Sigmoid colon (tissue), 7 donors: ENCODE data around the gene USP24. TPM values are rescaled to one million over a fixed set of nuclear protein-coding genes. Genes with fewer than 3 reads are reported as not detected.

Source experiments
- DNase-seq: peaks from one replicate; pipeline ENCODE4 v3.0.0-alpha.2; 2019
- H3K27ac ChIP-seq, 4 donors: fragments of 200-600 bp; sonication (generic); one replicate each; pipeline ENCODE4 v1.5.1; 2016 to 2019; ENCODE audit warnings: mild to moderate bottlenecking in 1 of 4
- H3K27me3 ChIP-seq, 3 donors: fragments of 200-600 bp; sonication (generic); one replicate each; pipeline ENCODE4 v1.5.1; 2019; ENCODE audit warnings: mild to moderate bottlenecking in 1 of 3
- H3K36me3 ChIP-seq, 4 donors: fragments of 200-600 bp; sonication (generic); one replicate each; pipeline ENCODE4 v1.5.1; 2016 to 2019
- H3K4me1 ChIP-seq, 4 donors: fragments of 200-600 bp; sonication (generic); one replicate each; pipeline ENCODE4 v1.5.1; 2017 to 2019
- H3K4me3 ChIP-seq, 4 donors: fragments of 200-600 bp; sonication (generic); one replicate each; pipeline ENCODE4 v1.5.1; 2017 to 2019; ENCODE audit warnings: mild to moderate bottlenecking in 2 of 4, moderate library complexity in 1 of 4
- H3K9me3 ChIP-seq, 4 donors: fragments of 200-600 bp in 3 of 4; sonication (generic) in 3 of 4; one replicate each; pipeline versions ENCODE4 v1.5.1 to v1.6.1; 2013 to 2019
- EP300 ChIP-seq, 4 donors: sonication (generic); formaldehyde crosslinking; IDR thresholded peaks; one replicate each; pipeline ENCODE4 v1.6.1; 2017; ENCODE audit warnings: antibody characterized with exemption in 4 of 4
- POLR2A ChIP-seq, 2 donors: fragments of 450-650 bp; IDR thresholded peaks; one replicate each; pipeline ENCODE4 v1.6.1; 2016; ENCODE audit warnings: antibody characterized with exemption in 2 of 2, mild to moderate bottlenecking in 2 of 2, moderate library complexity in 2 of 2
- POLR2AphosphoS5 ChIP-seq, 4 donors: sonication (generic); formaldehyde crosslinking; IDR thresholded peaks; one replicate each; pipeline ENCODE4 v1.6.1; 2017; ENCODE audit warnings: antibody characterized with exemption in 4 of 4
- WGBS, 2 donors: extraction: QIAGEN DNeasy Blood & Tissue Kit; methylation state at CpG; one replicate each; pipeline ENCODE4 v1.1.7; 2013; 5-methylcytosine and 5-hydroxymethylcytosine counted together
- intact Hi-C: fragments of 100-400 bp; cut with DNase I; formaldehyde crosslinking; loops from one replicate; pipeline ENCODE4 v1.15.1; 2023
- polyA plus RNA-seq, 3 donors: library from polyadenylated mRNA; stranded (reverse); fragments of 200-250 nt; gene quantifications; one replicate each; pipeline ENCODE4 v1.2.3, GENCODE V29; 2013
- total RNA-seq, 4 donors: library from RNA; depleted of rRNA; stranded (reverse); fragments of >200 nt; gene quantifications; one replicate each; pipeline ENCODE4 v1.1.0, GENCODE V29; 2016
- TF ChIP-seq, protein P1 (sequence below), 4 experiments: fragments of 450-650 bp in 3 of 4; fragments of 200-600 bp in 1 of 4; IDR thresholded peaks; one replicate each; pipeline ENCODE4 v1.5.1; 2016 to 2019; ENCODE audit warnings: antibody characterized with exemption in 4 of 4, mild to moderate bottlenecking in 3 of 4, moderate library complexity in 2 of 4
- donor health status: healthy with polysubstance abuse.
- donor health status: Bipolar disorder and iron deficiency.
- donor health status: healthy.

USP24 gene
- total and polyA plus RNA-seq, 7 donors: 3.6 to 66.2 (median 46.4) TPM

DNA sequence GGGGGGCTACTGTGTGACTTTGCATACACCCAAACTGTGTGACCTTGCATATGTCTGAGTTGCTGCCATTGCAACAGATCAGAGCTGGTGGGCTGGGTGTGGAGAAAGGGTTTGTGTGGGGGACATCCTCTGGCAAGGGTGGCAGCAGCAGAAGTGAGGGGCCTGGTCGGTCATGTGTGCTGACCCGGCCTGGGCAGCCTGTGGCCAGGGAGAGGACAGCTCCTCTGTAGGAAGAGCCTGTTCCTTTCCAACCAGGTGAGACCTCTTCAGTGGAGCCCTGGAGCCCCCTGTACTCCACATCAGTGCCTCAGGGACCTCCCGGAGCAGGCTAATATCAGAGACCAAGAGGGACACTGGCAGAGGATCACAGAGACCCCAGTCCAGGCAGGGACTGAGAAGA is 167.6 kb downstream of the USP24 start:
- Histone ChIP-seq H3K27me3 (no peaks in the 10 kb centered on the region), H3K4me3 (no peak overlapping the region), H3K27ac (no peak overlapping the region), H3K9me3 (no peaks in the 10 kb centered on the region), H3K36me3 (no peaks in the 10 kb centered on the region), H3K4me1 (peaks cover 0 to 9% (median 7%) of the 10 kb centered on the region in 4 donors)
- TF ChIP-seq POLR2AphosphoS5 (IDR thresholded peaks at IDR 0.05): no peak
- no peak for TF ChIP-seq EP300 (IDR thresholded peaks at IDR 0.05)
- TF ChIP-seq, protein P1, sequence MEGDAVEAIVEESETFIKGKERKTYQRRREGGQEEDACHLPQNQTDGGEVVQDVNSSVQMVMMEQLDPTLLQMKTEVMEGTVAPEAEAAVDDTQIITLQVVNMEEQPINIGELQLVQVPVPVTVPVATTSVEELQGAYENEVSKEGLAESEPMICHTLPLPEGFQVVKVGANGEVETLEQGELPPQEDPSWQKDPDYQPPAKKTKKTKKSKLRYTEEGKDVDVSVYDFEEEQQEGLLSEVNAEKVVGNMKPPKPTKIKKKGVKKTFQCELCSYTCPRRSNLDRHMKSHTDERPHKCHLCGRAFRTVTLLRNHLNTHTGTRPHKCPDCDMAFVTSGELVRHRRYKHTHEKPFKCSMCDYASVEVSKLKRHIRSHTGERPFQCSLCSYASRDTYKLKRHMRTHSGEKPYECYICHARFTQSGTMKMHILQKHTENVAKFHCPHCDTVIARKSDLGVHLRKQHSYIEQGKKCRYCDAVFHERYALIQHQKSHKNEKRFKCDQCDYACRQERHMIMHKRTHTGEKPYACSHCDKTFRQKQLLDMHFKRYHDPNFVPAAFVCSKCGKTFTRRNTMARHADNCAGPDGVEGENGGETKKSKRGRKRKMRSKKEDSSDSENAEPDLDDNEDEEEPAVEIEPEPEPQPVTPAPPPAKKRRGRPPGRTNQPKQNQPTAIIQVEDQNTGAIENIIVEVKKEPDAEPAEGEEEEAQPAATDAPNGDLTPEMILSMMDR (IDR thresholded peaks at IDR 0.05): no peak
- no peak for TF ChIP-seq POLR2A (IDR thresholded peaks at IDR 0.05)
- intact Hi-C loops: no loop called here
- WGBS, 2 donors: 93 to 97% methylated on average over 3 of the region's 3 CpGs
- DNase-seq: no peak

DNA sequence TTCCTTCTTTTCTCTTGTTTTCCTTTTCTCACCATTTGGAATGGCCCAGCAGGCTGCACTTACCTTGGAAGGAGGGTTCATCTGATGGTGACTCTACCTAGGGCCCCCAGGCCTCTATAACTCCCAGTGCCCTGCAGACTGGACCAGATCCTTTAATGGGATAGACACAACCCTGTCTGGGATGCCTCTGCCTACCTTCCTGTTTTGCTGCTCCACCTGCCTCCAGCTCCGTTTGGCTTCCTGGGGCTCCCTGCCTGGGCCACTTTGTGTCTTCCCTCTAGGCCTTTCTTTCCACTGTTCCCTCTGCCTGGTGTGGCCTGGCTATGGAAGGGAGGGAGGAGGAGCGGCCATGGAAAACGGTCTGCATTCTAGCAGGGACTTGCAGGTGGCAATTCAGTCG is 168.3 kb downstream of the USP24 start:
- no peak for DNase-seq
- 86 to 90% methylated on average over 4 of the region's 4 CpGs for WGBS, 2 donors
- no peak overlapping the region for H3K27ac ChIP-seq
- H3K9me3 ChIP-seq: no peaks in the 10 kb centered on the region
- TF ChIP-seq EP300 (IDR thresholded peaks at IDR 0.05) (no peak), POLR2AphosphoS5 (IDR thresholded peaks at IDR 0.05) (no peak), POLR2A (IDR thresholded peaks at IDR 0.05) (no peak)
- TF ChIP-seq, protein P1 (IDR thresholded peaks at IDR 0.05): no peak
- intact Hi-C loops: no loop called here
- no peaks in the 10 kb centered on the region for H3K27me3 ChIP-seq
- H3K4me3 ChIP-seq: no peak overlapping the region
- H3K4me1 ChIP-seq: peaks cover 0 to 9% (median 7%) of the 10 kb centered on the region in 4 donors
- H3K36me3 ChIP-seq: no peaks in the 10 kb centered on the region

DNA sequence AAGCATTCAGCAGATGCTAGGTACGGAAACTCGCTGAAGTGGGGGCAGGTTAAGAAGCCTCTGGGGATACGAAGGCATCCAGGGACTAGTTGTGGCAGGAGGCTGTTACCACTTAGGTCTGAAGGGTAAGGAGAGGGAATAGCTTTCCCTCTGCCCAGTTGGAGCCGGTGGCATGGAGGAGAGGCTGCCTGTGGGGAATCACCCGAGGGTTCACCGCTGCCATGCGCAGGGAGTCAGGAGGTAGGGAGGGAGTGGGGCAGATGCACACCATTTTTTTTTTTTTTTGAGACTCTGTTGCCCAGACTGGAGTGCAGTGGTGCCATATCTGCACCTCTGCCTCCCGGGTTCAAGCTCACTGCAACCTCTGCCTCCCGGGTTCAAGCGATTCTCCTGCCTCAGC is 169.7 kb downstream of the USP24 start:
- DNase-seq: no peak
- no peak overlapping the region for H3K4me3 ChIP-seq
- H3K36me3 ChIP-seq: no peaks in the 10 kb centered on the region
- no peaks in the 10 kb centered on the region for H3K9me3 ChIP-seq
- H3K27me3 ChIP-seq: peaks cover 0 to 4% (median 3%) of the 10 kb centered on the region in 3 donors
- H3K27ac ChIP-seq: no peak overlapping the region
- WGBS, 2 donors: 95 to 97% methylated on average over 10 of the region's 10 CpGs
- no peak for TF ChIP-seq POLR2A (IDR thresholded peaks at IDR 0.05)
- TF ChIP-seq EP300 (IDR thresholded peaks at IDR 0.05): no peak
- TF ChIP-seq, protein P1 (IDR thresholded peaks at IDR 0.05): no peak
- no peak for TF ChIP-seq POLR2AphosphoS5 (IDR thresholded peaks at IDR 0.05)
- H3K4me1 ChIP-seq: peaks cover 0 to 9% (median 6%) of the 10 kb centered on the region in 4 donors
- intact Hi-C loops: no loop called here

DNA sequence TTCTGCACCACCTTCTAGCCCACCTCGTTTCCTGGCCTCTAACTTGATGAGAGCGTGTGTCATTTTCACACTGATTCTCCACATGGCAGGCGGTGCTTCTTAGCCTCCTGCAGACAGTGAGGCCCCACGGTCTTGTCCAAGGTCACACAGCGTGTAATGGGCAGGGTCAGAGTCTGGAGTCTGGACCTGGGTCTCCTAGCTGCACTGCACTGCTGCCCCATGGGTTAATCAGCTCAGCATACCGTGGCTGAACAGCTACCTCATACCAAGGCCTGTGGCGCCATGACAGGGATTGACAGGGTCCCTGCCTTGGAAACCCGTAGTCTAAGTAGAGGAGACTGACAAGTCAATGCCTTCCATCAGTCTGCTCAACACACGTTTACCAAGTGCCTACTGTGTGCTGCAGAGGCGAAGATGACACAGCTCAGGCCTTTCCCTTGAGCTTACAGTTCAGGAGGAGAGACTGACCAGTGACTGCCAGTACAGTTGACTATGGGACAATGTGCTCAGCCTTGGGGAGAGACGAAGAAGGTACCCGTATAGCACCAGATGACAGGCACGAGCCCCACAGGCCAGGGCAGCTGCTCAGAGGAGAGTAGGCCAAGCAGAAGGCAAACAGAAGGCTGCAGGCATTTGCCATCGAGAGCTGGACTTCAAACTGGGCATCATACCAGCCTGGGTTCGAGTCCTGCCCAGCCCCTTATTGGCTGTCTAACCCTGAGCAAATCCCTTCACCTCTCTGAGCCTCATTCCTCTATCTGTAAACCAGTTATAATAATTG is 170.4 kb downstream of the USP24 start:
- Histone ChIP-seq H3K36me3 (no peaks in the 10 kb centered on the region), H3K4me3 (no peak overlapping the region), H3K9me3 (no peaks in the 10 kb centered on the region), H3K4me1 (peaks cover 0 to 11% (median 4%) of the 10 kb centered on the region in 4 donors), H3K27me3 (peaks cover 0 to 10% (median 10%) of the 10 kb centered on the region in 3 donors), H3K27ac (no peak overlapping the region)
- TF ChIP-seq POLR2AphosphoS5 (IDR thresholded peaks at IDR 0.05) (no peak), POLR2A (IDR thresholded peaks at IDR 0.05) (no peak), EP300 (IDR thresholded peaks at IDR 0.05) (no peak)
- TF ChIP-seq, protein P1 (IDR thresholded peaks at IDR 0.05): no peak
- 90 to 91% methylated on average over 15 of the region's 15 CpGs for WGBS, 2 donors
- intact Hi-C loops: no loop called here
- DNase-seq: no peak
